Ishikawa (cell line): ENCODE results near the gene COPS9.

Source experiments
- MAX ChIP-seq: IDR thresholded peaks from 2 replicates; pipeline ENCODE4 v1.6.1; 2012
- TAF1 ChIP-seq: IDR thresholded peaks from 2 replicates; pipeline ENCODE4 v1.6.1; 2012; ENCODE audit warnings: low read depth, mild to moderate bottlenecking
- YY1 ChIP-seq: IDR thresholded peaks from 2 replicates; pipeline ENCODE4 v1.6.1; 2012; ENCODE audit warnings: low read depth

- TF ChIP-seq MAX (no peak), YY1 (no peak), TAF1 (no peak)
Observed at GRCh38 chr2:240147382-240147781, 11.3 kb upstream of the COPS9 start.
